ENCODE measurements around the gene TRABD2A. TPM values are rescaled to one million over a fixed set of nuclear protein-coding genes. Genes with fewer than 3 reads are reported as not detected.

TRABD2A gene
- total and polyA plus RNA-seq, 2 of the 13 experiments (the other 11 are each of a cell fraction or from before 2014, with no cell fraction given) = 0.15 TPM; not detected in 1

DNA sequence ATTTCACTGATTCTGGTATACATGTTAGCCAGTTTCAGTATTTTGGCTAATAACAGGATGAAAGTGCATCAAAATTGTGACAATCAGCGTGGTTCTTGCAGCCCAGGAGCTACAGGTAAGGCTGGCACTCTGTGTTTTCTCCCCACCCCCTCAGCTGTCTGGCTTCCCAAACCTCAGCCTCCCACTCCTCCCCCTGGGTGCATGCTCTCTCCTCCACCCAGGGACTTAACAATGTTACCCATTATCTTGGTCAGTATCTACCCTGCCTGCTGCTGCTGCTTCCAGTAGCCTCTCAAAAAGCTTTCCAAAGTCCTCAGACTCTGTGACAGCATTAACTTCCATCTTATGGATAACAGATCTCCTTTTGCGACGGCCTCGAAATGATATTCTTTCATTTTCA is 41.0 kb downstream of the TRABD2A start:
- Histone ChIP-seq H3K4me2 (ENCODE audit: low read depth, low read length) (no peak overlapping the region), H3K27me3 (ENCODE audit: control insufficient read depth in 1 of 2, insufficient read depth in 2 of 2, low read length in 2 of 2) (no peaks in the 10 kb centered on the region; a peak in 1 of 5 replicates), H3K9ac (ENCODE audit: insufficient read depth, low read depth, low read length) (no peak overlapping the region), H3K4me1 (ENCODE audit: insufficient read depth, low read length) (peaks cover 8% of the 10 kb centered on the region; the same call in 1 of the 2 replicates), H3K36me3 (replicated peaks in 1 of 2; ENCODE audit: control insufficient read depth in 1 of 2, insufficient read depth in 2 of 2, low read length in 2 of 2) (no peaks in the 10 kb centered on the region), H4K20me1 (ENCODE audit: insufficient read depth, low read length) (no peaks in the 10 kb centered on the region), H3K4me3 (replicated peaks in 1 of 3; ENCODE audit: insufficient read depth in 1 of 3, low read depth in 2 of 3, low read length in 3 of 3) (no peak overlapping the region), H3K9me3 (ENCODE audit: low read length) (0 out of 2 replicates have a peak, but pooled peaks cover 5% of the 10 kb centered on the region), H3K27ac (ENCODE audit: extremely low read length, insufficient read depth, low read length) (no peak overlapping the region), H2AFZ (ENCODE audit: low read length) (no peak overlapping the region), H3K79me2 (ENCODE audit: insufficient read depth, low read length) (no peaks in the 10 kb centered on the region)
- ATAC-seq = no peak
- in situ Hi-C loops (cut with HindIII; ENCODE audit: extremely low pct_ligation_motif_present, low pct_unique_long_range_greater_than_20kb) (no loop called here), intact Hi-C loops (cut with micrococcal nuclease; ENCODE audit: unreplicated experiment) (no loop called here)
- 49% methylated on average over 4 of the region's 4 CpGs for WGBS (ENCODE audit: low lambda C conversion rate)
- FAIRE-seq = no peak
- TF ChIP-seq CHD4 (IDR thresholded peaks at IDR 0.05; ENCODE audit: borderline replicate concordance, low read length) (no peak), BHLHE40 (IDR thresholded peaks at IDR 0.05; ENCODE audit: low read length) (no peak), ETV6 (CRISPR knock-in tag; conservative IDR thresholded peaks at IDR 0.05) (no peak), MAFG (CRISPR knock-in tag; IDR thresholded peaks at IDR 0.05) (no peak), NFIB (CRISPR knock-in tag; IDR thresholded peaks at IDR 0.05; ENCODE audit: borderline replicate concordance) (no peak), RBM22 (optimal IDR thresholded peaks at IDR 0.05; ENCODE audit: low read length) (no peak), POGZ (CRISPR knock-in tag; IDR thresholded peaks at IDR 0.05) (no peak), CSRNP2 (CRISPR knock-in tag; conservative IDR thresholded peaks at IDR 0.05; ENCODE audit: low read depth) (no peak)
- TF ChIP-seq, protein P1, sequence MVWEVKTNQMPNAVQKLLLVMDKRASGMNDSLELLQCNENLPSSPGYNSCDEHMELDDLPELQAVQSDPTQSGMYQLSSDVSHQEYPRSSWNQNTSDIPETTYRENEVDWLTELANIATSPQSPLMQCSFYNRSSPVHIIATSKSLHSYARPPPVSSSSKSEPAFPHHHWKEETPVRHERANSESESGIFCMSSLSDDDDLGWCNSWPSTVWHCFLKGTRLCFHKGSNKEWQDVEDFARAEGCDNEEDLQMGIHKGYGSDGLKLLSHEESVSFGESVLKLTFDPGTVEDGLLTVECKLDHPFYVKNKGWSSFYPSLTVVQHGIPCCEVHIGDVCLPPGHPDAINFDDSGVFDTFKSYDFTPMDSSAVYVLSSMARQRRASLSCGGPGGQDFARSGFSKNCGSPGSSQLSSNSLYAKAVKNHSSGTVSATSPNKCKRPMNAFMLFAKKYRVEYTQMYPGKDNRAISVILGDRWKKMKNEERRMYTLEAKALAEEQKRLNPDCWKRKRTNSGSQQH (CRISPR knock-in tag; IDR thresholded peaks at IDR 0.05; ENCODE audit: low read depth) = no peak
- TF ChIP-seq, protein P2, sequence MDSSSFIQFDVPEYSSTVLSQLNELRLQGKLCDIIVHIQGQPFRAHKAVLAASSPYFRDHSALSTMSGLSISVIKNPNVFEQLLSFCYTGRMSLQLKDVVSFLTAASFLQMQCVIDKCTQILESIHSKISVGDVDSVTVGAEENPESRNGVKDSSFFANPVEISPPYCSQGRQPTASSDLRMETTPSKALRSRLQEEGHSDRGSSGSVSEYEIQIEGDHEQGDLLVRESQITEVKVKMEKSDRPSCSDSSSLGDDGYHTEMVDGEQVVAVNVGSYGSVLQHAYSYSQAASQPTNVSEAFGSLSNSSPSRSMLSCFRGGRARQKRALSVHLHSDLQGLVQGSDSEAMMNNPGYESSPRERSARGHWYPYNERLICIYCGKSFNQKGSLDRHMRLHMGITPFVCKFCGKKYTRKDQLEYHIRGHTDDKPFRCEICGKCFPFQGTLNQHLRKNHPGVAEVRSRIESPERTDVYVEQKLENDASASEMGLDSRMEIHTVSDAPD (CRISPR knock-in tag; IDR thresholded peaks at IDR 0.05) = no peak
- CTCF ChIA-PET (ENCODE audit: low intra/inter-chr PET ratio, low total read pairs) = no interaction called here
- BruUV-seq (replicated peaks) = no TSS peak
- POLR2A ChIA-PET = no interaction called here
- DNase-seq (ENCODE audit: low spot score) = no peak
